HG02798 (cell line): ENCODE data around the gene HAP1.
"Not testable (repeated sequence)": the region's sequence is repeated elsewhere in the genome, so short reads cannot be mapped to it uniquely, and the experiment has no call there.

Experiments
- ATAC-seq: cut with Tn5 transposase; IDR thresholded peaks from one replicate; pipeline ENCODE4 v1.9.1; 2021; ENCODE audit warnings: mild to moderate bottlenecking; ENCODE audit not compliant: unreplicated experiment, poor library complexity

Gene HAP1

GRCh38 chr17:41692722-41693521, 41.5 kb downstream of the HAP1 start:
- no peak for ATAC-seq

GRCh38 chr17:41691031-41691777, 43.2 kb downstream of the HAP1 start:
- no peak for ATAC-seq

- ATAC-seq = no peak
Observed at GRCh38 chr17:41690497-41690896, 43.9 kb downstream of the HAP1 start.

- ATAC-seq = no peak
Observed at GRCh38 chr17:41689497-41690299, 44.7 kb downstream of the HAP1 start.

GRCh38 chr17:41688641-41689496, 45.6 kb downstream of the HAP1 start, which contains the start of gene EIF1:
EIF1 (plus strand) TSS chr17:41688885; CDS start chr17:41689039, 154 bp downstream.
- peak; percentile 81 for ATAC-seq

DNA sequence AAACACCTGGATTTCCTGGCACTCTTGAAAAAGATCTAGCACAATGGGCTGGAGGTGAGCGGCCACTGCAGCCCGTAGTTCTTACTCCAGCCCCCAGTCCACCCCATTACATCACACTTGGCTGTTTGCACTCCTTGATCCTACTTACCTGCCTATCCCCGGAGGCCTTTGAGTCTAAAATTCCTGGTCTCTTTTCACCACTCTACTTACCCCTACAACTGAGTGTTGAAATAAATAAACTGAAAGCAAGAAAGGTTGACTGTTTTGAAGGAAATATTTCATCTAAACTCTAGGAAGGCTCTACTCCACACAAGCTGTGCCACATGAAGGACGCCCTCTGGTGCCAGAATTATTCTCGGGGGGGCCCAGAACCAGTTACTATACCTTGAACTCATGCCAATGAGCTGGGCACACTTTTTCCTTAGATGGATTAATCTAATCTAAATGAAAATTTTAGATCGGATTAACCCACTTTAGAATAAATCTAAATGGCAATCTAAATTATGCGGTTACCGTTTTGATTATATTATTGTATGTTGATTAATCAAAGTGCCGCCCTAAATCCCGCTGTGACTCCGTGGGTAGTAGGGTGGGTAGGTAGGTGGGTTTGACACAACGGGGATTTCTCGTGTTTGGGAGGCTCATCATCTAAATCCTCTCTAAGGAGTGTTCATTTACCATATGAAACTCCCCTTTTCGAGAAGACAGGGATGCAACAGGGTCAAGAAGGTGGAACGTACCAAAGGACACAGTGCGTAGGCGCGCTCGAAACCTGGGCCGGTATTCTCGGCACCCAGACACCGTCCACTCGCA, 46.4 kb downstream of the HAP1 start:
- ATAC-seq = no peak

DNA sequence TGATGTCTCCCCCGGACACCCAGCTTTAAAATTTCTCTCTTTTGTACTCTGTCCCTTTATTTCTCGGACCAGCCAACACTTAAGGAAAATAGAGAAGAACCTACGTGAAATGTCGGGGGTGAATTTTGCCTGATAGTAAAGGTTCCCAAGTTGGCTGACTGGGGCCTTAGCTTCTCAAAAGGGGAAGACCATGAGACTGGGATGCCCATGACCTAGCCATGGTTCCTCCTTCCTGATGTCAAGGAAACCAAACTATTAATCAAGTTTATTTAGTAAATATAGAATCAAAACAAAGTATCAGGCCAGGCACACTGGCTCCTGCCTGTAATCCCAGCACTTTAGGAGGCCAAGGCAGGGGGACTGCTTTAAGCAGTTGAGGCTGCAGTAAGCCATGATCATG, 48.2 kb downstream of the HAP1 start:
- no peak for ATAC-seq

- ATAC-seq = not testable (repeated sequence)
Observed at GRCh38 chr17:41685753-41686152, 48.7 kb downstream of the HAP1 start.

GRCh38 chr17:41684035-41684434, 50.4 kb downstream of the HAP1 start:
- ATAC-seq = no peak

GRCh38 chr17:41683441-41684007, 50.9 kb downstream of the HAP1 start:
- no peak for ATAC-seq

- ATAC-seq = no peak
Observed at GRCh38 chr17:41682631-41683030, 51.8 kb downstream of the HAP1 start.

- no peak for ATAC-seq
Observed at GRCh38 chr17:41681776-41682175, 52.7 kb downstream of the HAP1 start.

GRCh38 chr17:41680426-41681040, 53.9 kb downstream of the HAP1 start:
- ATAC-seq = no peak

DNA sequence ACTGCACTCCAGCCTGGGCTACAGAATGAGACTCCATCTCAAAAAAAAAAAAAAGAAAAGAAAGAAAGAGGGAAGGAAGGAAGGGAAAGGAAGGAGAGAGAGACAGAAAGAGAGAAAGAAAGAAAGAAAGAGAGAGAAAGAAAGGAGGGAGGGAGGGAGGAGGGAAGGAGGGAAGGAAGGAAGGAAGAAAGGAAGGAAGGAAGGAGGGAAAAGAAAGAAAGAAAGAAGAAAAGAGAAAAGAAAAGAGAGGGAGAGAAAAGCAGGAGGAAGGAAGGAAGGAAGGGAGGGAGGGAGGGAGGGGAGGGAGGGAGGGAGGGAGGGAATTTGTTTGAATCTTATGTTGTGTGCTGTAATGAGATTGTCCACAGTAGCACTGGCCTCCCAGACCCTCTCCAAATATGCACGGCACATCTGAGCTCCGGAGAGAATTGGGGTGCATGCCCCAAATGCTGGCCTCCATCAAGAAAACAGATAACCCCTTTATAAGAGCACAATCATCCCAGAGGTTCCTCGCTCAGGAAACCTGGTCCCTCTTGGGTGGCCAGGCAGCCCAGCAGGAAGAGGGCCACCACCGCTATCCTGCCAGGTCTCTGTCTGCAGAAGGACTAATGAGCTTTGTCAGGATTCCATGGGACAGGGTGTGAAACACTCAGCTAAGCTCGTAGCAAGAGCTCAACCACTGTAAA, 54.6 kb downstream of the HAP1 start:
- no peak for ATAC-seq

- peak; percentile 63 for ATAC-seq
Observed at GRCh38 chr17:41678907-41679739, 55.3 kb downstream of the HAP1 start.

GRCh38 chr17:41678411-41678906, 56.0 kb downstream of the HAP1 start:
- ATAC-seq = peak; percentile 29

DNA sequence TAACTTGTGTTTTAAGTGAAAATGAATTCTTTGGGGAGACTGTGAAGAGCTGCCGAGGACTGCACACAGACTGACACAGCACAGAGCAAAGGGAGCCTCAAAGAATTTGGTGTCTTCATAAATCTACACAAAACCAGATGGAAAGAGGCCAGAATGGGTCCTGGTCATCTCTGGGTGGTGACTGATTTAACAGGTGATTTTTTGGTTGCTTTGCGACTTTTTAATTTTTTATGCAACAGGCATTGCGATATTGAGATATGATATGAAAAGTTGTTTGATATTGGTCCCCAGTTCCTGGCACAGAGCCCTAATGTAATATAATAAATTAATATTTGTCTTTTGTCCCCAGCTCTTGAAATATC, 58.4 kb downstream of the HAP1 start:
- no peak for ATAC-seq
